Karpas-422 (cell line): ENCODE data around the gene ME3. TPM values are rescaled to one million over a fixed set of nuclear protein-coding genes. Genes with fewer than 3 reads are reported as not detected.
"Not testable (repeated sequence)": the region's sequence is repeated elsewhere in the genome, so short reads cannot be mapped to it uniquely, and the experiment has no call there.

Experiments used
- DNase-seq: peaks from one replicate; pipeline ENCODE4 v3.0.0-alpha.2; 2015
- H2AFZ ChIP-seq: fragments of 200-600 bp; sonication (generic); 2 replicates; pipeline ENCODE4 v1.6.1; 2014; ENCODE audit warnings: antibody characterized with exemption, low read length, mixed read lengths
- H3K27ac ChIP-seq: fragments of 200-600 bp; sonication (generic); 2 replicates; pipeline ENCODE4 v1.5.1; 2014; ENCODE audit warnings: mild to moderate bottlenecking, low read length, moderate library complexity
- H3K27me3 ChIP-seq: fragments of 200-600 bp; sonication (generic); 2 replicates; pipeline ENCODE4 v1.6.1; 2014; ENCODE audit warnings: low read length, mixed read lengths
- H3K36me3 ChIP-seq: fragments of 200-600 bp; sonication (generic); 2 replicates; pipeline ENCODE4 v1.6.1; 2014; ENCODE audit warnings: low read length, mixed read lengths; ENCODE audit not compliant: insufficient read depth
- H3K4me1 ChIP-seq: fragments of 200-600 bp; sonication (generic); 2 replicates; pipeline ENCODE4 v1.6.1; 2014; ENCODE audit warnings: mild to moderate bottlenecking, low read length, mixed read lengths
- H3K4me2 ChIP-seq: fragments of 200-600 bp; sonication (generic); 2 replicates; pipeline ENCODE4 v1.6.1; 2014; ENCODE audit warnings: low read length, low read depth, mild to moderate bottlenecking; ENCODE audit not compliant: poor library complexity, severe bottlenecking
- H3K4me3 ChIP-seq: fragments of 200-600 bp; sonication (generic); 2 replicates; pipeline ENCODE4 v1.5.1; 2014; ENCODE audit warnings: mild to moderate bottlenecking, antibody characterized with exemption, low read length, mixed read lengths
- H3K79me2 ChIP-seq: fragments of 200-600 bp; sonication (generic); 2 replicates; pipeline ENCODE4 v1.6.1; 2014; ENCODE audit warnings: mild to moderate bottlenecking, low read length, mixed read lengths
- H3K9ac ChIP-seq: fragments of 200-600 bp; sonication (generic); 2 replicates; pipeline ENCODE4 v1.6.0; 2014; ENCODE audit warnings: low read length
- H3K9me2 ChIP-seq: fragments of 200-600 bp; sonication (generic), shearing (Covaris generic); replicated peaks from 2 replicates; pipeline ENCODE4 v1.6.0; 2014; ENCODE audit warnings: mild to moderate bottlenecking, low read length, moderate library complexity; ENCODE audit not compliant: insufficient read depth
- H3K9me3 ChIP-seq: fragments of 300-700, 200-600 bp; sonication (generic); 2 replicates; pipeline ENCODE4 v1.6.1; 2014; ENCODE audit warnings: low read length, mixed read lengths
- H4K20me1 ChIP-seq: fragments of 200-600 bp; sonication (generic); 2 replicates; pipeline ENCODE4 v1.6.1; 2014; ENCODE audit warnings: mild to moderate bottlenecking, antibody characterized with exemption, low read length, low read depth; ENCODE audit not compliant: insufficient read depth
- total RNA-seq: library from RNA; depleted of rRNA; stranded (reverse); fragments of >200 nt; shearing (Covaris generic); gene quantifications from 2 replicates; pipeline ENCODE4 v1.2.3, GENCODE V29; 2014; ENCODE audit warnings: low replicate concordance

Gene ME3
- total RNA-seq, 1 experiment from 2014 or later, result not detected

DNA sequence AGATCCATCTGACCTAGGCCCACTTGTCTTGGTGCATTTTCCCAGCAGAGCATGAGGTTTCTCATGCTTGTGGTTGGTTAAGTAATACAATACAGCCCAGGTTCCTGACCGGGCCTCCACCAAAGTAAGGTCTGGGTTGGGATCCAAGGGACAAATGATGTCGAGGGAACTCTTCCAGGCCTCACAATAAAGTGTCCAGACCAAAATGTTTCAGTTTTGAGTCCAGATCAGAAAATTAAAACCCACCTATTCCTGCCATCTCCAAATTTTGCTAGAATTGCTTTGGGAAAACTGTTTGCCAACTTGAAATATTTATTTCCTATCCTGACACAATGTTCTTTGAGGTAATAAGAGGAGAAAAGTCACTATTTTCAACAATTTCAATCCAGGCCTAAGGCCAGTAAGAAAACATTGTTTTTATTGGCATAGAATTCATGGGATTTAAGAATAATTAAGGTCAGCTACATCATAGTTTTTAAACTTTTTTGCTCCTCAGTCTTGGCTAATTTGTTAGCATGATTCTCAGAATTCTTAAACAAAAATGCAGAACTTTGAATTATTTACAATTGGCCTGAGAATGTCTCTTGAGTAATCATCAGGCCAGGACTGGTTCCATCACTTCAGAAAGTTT is 51.4 kb downstream of the ME3 start:
- Histone ChIP-seq H3K36me3 (no peaks in the 10 kb centered on the region), H3K9me2 (no peaks in the 10 kb centered on the region), H3K9me3 (no peaks in the 10 kb centered on the region), H3K4me1 (no peaks in the 10 kb centered on the region), H3K27me3 (0 out of 2 replicates have a peak, but pooled peaks cover 2% of the 10 kb centered on the region), H3K27ac (no peak overlapping the region), H3K79me2 (no peaks in the 10 kb centered on the region), H3K4me2 (no peak overlapping the region), H2AFZ (no peak overlapping the region), H4K20me1 (no peaks in the 10 kb centered on the region), H3K4me3 (no peak overlapping the region), H3K9ac (no peak overlapping the region)
- no peak for DNase-seq

DNA sequence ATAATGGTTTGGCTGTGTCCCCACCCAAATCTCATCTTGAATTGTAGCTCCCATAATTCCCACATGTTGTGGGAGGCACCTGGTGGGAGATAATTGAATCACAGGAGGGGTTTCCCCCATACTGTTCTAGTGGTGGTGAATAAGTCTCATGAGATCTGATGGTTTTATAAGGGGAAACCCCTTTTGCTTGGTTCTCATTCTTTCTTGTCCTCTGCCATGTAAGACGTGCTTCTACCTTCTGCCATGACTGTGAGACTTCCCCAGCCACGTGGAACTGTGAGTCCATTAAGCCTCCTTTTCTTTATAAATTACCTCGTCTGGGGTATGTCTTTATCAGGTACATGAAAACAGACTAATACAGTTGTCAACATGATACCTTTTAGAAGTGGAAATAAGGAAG is 53.0 kb downstream of the ME3 start:
- not testable (repeated sequence) for H3K9me2 ChIP-seq, H3K4me3 ChIP-seq, H3K79me2 ChIP-seq, H3K36me3 ChIP-seq, DNase-seq, H4K20me1 ChIP-seq, H3K27ac ChIP-seq, H3K9ac ChIP-seq, H3K4me1 ChIP-seq, H3K27me3 ChIP-seq, H2AFZ ChIP-seq, H3K9me3 ChIP-seq, H3K4me2 ChIP-seq

DNA sequence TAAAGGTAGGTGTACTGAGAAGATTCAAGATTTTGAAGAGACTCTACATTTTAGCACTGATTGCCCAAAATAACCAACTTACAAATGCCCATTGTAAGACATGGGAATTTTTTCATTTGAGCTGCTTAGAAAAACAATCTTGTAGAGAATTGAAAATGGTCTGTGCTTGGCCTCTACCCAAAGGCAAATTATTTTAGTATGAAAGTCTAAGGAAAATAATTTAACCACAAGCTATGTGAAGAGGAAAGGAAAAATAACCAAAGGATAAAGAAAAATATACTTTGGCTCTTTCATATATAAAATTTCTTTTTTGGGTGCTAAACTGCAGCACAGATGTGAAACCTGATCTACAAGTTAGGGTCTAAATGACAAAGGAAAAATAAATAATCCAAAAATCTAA is 54.9 kb downstream of the ME3 start:
- Histone ChIP-seq H3K79me2 (no peaks in the 10 kb centered on the region), H3K27me3 (0 out of 2 replicates have a peak, but pooled peaks cover 2% of the 10 kb centered on the region), H3K4me1 (no peaks in the 10 kb centered on the region), H3K36me3 (no peaks in the 10 kb centered on the region), H3K4me2 (no peak overlapping the region), H3K4me3 (no peak overlapping the region), H3K27ac (no peak overlapping the region), H3K9me3 (no peaks in the 10 kb centered on the region), H4K20me1 (no peaks in the 10 kb centered on the region), H3K9ac (no peak overlapping the region), H3K9me2 (no peaks in the 10 kb centered on the region), H2AFZ (no peak overlapping the region)
- DNase-seq, result no peak

DNA sequence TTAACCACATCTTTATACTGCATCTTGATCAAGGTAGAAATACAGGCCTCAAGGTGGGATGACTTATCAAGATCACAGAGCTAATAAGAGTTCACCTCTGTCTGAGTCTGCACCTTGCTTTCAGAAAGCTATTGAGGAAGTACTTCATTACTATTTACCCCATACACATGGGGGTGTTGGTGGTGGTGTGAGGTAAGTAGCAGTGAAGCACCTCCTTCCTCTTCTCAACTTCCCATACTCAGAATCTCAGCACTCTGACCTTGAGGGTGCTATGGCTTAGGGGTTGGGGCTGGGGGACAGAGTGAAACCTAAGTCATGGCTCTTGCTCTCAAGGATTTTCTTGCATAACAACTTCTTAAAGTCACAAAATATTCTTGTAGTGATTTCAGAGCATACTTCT is 56.9 kb downstream of the ME3 start:
- H2AFZ ChIP-seq, result no peak overlapping the region
- H3K4me2 ChIP-seq, result no peak overlapping the region
- H4K20me1 ChIP-seq, result no peaks in the 10 kb centered on the region
- H3K9me2 ChIP-seq, result no peaks in the 10 kb centered on the region
- no peak for DNase-seq
- H3K9ac ChIP-seq, result no peak overlapping the region
- H3K36me3 ChIP-seq, result no peaks in the 10 kb centered on the region
- H3K27me3 ChIP-seq, result 0 out of 2 replicates have a peak, but pooled peaks cover 2% of the 10 kb centered on the region
- no peaks in the 10 kb centered on the region for H3K9me3 ChIP-seq
- no peak overlapping the region for H3K27ac ChIP-seq
- no peaks in the 10 kb centered on the region for H3K4me1 ChIP-seq
- H3K79me2 ChIP-seq, result no peaks in the 10 kb centered on the region
- H3K4me3 ChIP-seq, result no peak overlapping the region

DNA sequence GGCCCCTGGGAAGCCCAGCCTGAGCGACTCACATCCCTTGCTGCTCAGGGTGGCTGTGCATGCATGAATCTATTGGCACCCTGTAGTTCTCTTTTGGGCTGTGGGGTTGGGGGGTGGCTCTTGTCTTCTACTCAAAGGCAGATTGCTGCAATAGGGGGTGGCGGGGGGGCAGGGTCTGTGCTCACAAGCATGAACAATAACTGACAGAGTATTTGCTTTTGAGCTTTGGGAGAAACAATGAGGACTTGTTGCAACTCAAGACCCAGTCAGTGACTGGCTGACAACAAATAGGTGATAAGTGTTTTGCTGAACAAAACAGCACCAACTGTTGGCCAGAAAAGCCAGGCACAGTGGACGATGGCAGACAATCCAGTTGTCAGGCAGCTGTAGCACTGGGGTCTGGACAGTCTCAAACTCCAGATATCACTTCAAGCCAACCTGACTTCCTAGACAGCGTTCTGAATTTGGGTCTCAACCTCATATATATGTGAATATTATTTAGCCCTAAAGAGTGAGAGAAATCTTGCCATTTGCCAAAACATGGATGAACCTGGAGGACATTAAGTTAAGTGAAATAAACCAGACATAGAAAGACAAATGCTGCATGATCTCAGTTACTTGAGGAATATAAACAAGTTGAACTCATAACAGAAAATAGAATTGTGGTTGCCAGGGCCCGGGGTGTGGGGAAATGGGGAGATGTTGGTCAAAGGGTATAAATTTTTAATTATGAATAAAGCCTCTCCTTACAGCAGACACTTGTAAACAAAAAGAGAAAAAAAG is 61.7 kb downstream of the ME3 start:
- H3K9me2 ChIP-seq, result no peaks in the 10 kb centered on the region
- H3K9ac ChIP-seq, result no peak overlapping the region
- no peaks in the 10 kb centered on the region for H3K4me1 ChIP-seq
- no peak overlapping the region for H3K27ac ChIP-seq
- no peaks in the 10 kb centered on the region for H3K9me3 ChIP-seq
- no peak for DNase-seq
- H3K79me2 ChIP-seq, result no peaks in the 10 kb centered on the region
- H4K20me1 ChIP-seq, result no peaks in the 10 kb centered on the region
- no peak overlapping the region for H3K4me2 ChIP-seq
- H3K36me3 ChIP-seq, result no peaks in the 10 kb centered on the region
- no peak overlapping the region for H2AFZ ChIP-seq
- H3K27me3 ChIP-seq, result no peaks in the 10 kb centered on the region
- H3K4me3 ChIP-seq, result no peak overlapping the region

DNA sequence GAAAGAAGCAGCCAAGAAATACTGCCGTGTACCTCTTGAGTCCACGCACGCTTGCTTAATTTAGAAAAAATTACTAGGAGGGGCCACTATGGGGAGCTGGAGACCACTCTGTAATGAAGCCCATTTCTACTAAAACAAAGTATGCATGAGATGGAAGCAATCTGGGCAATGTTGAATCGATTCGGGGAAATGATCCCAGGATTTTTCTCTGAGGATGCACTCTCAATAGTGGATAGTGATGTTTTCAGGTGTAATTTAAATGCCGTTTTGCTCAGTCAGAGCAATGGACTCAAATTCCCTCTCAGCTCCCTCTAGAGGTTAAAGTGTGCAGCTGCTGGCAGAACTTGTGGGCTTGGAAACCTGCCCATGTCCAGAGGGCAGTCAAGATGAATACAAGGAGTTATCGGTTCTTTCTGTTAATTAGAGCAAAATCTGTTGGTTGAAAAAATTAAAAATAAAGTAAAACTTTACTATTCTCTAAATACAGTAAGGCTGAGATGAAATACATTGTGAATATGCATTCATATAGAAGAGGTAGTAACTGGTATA is 64.1 kb downstream of the ME3 start:
- peak; percentile 92 for DNase-seq
- no peaks in the 10 kb centered on the region for H3K9me2 ChIP-seq
- no peak overlapping the region for H3K9ac ChIP-seq
- H3K27ac ChIP-seq, result no peak overlapping the region
- H4K20me1 ChIP-seq, result no peaks in the 10 kb centered on the region
- H3K27me3 ChIP-seq, result no peaks in the 10 kb centered on the region
- H3K9me3 ChIP-seq, result no peaks in the 10 kb centered on the region
- H3K36me3 ChIP-seq, result no peaks in the 10 kb centered on the region
- no peak overlapping the region for H3K4me2 ChIP-seq
- H3K4me3 ChIP-seq, result no peak overlapping the region
- H3K4me1 ChIP-seq, result no peaks in the 10 kb centered on the region
- H3K79me2 ChIP-seq, result no peaks in the 10 kb centered on the region
- H2AFZ ChIP-seq, result no peak overlapping the region

DNA sequence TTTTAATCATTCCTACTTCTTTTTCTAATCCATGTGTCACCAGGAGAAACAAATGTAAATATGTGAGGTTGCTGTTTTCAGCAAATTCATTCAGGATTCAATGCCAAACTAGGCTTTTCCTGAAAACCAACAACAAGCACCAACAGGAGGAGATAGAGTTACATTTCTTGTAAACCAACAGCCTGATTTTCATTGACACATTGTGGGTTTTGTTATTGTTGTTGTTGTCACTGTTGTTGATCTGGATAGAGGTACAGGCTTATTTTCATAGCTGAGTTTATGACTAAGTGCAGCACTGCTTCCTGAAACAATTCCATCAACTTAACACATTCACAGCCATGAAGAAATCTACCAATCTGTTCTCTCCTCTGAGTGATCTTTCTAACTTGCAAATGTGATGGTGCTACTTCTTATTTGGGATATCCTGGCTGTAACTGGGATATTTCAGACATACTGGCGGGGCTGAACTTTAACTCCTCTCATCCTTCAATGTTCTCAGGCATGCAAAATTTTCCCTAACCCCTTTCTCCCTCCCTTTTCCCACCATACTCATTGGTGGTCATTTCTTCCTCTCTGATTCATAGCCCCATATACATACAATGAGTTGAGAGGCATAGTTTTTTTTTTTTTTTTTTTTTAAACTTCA is 65.5 kb downstream of the ME3 start:
- no peaks in the 10 kb centered on the region for H3K36me3 ChIP-seq
- H3K79me2 ChIP-seq, result no peaks in the 10 kb centered on the region
- H3K27me3 ChIP-seq, result no peaks in the 10 kb centered on the region
- DNase-seq, result no peak
- H4K20me1 ChIP-seq, result no peaks in the 10 kb centered on the region
- no peak overlapping the region for H3K9ac ChIP-seq
- no peak overlapping the region for H3K27ac ChIP-seq
- H3K9me3 ChIP-seq, result no peaks in the 10 kb centered on the region
- no peak overlapping the region for H2AFZ ChIP-seq
- no peaks in the 10 kb centered on the region for H3K9me2 ChIP-seq
- H3K4me2 ChIP-seq, result no peak overlapping the region
- H3K4me3 ChIP-seq, result no peak overlapping the region
- no peaks in the 10 kb centered on the region for H3K4me1 ChIP-seq

DNA sequence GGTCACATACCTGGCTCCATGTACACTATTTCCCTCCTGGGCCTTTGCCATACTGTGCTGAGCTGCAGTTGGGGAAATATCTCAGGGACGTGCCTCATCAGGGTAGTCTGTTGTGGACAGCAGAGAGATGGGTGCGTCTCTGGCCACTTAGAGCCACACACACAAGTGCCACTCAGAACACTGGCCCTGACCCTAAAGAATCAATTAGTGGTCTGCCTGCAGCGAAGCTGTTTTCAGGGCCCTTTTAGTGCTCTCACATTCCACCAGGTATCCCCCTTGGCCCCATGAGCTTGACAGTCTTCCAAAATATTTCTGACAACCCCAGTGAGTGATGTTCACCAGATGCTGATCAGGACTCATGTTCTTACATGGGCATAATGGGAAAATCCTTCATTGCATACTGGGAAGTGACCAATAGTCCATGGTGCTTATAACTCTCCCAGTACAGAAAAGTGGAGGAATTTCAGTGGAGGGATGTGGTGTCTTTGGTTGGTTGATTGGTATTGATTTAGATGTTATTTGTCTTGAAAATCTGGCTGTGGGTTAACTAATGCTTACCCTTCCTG is 66.1 kb downstream of the ME3 start:
- H3K4me2 ChIP-seq, result no peak overlapping the region
- DNase-seq, result no peak
- no peaks in the 10 kb centered on the region for H4K20me1 ChIP-seq
- no peaks in the 10 kb centered on the region for H3K36me3 ChIP-seq
- no peak overlapping the region for H3K27ac ChIP-seq
- H3K9me2 ChIP-seq, result no peaks in the 10 kb centered on the region
- no peak overlapping the region for H2AFZ ChIP-seq
- H3K4me1 ChIP-seq, result no peaks in the 10 kb centered on the region
- no peak overlapping the region for H3K9ac ChIP-seq
- no peaks in the 10 kb centered on the region for H3K79me2 ChIP-seq
- no peaks in the 10 kb centered on the region for H3K27me3 ChIP-seq
- H3K4me3 ChIP-seq, result no peak overlapping the region
- H3K9me3 ChIP-seq, result no peaks in the 10 kb centered on the region
